SU-DHL-6 (cell line): ENCODE results near the gene CCNY.

ENCODE experiments used
- H2AFZ ChIP-seq: fragments of 200-600 bp; sonication (generic); 2 replicates; pipeline ENCODE4 v1.6.1; 2014; ENCODE audit warnings: low read depth, mild to moderate bottlenecking, moderate library complexity, mixed read lengths, antibody characterized with exemption, low read length; ENCODE audit not compliant: severe bottlenecking
- H3F3A ChIP-seq: fragments of 200-600 bp; shearing (Covaris generic); 2 replicates; pipeline ENCODE4 v1.6.0; 2016; ENCODE audit warnings: antibody characterized with exemption, mild to moderate bottlenecking; ENCODE audit not compliant: insufficient read depth
- H3K27ac ChIP-seq: fragments of 200-600 bp; sonication (generic); 2 replicates; pipeline ENCODE4 v1.5.1; 2016; ENCODE audit warnings: low read depth, mild to moderate bottlenecking, low read length, moderate library complexity, mixed read lengths
- H3K27me3 ChIP-seq: fragments of 200-600 bp; sonication (generic), shearing (Covaris generic); 2 replicates; pipeline ENCODE4 v1.6.0; 2014; ENCODE audit warnings: mild to moderate bottlenecking, low read length
- H3K36me3 ChIP-seq: fragments of 200-600 bp; sonication (generic); 2 replicates; pipeline ENCODE4 v1.6.1; 2014; ENCODE audit warnings: mild to moderate bottlenecking, low read length, mixed read lengths
- H3K4me2 ChIP-seq: fragments of 300-600, 200-600 bp; shearing (Covaris generic), sonication (generic); 2 replicates; pipeline ENCODE4 v1.6.0; 2014; ENCODE audit warnings: low read length, low read depth, mild to moderate bottlenecking; ENCODE audit not compliant: poor library complexity, severe bottlenecking
- H3K4me3 ChIP-seq: fragments of 200-600 bp; sonication (generic); 2 replicates; pipeline ENCODE4 v1.5.1; 2014; ENCODE audit warnings: antibody characterized with exemption, low read length, mild to moderate bottlenecking, mixed read lengths; ENCODE audit not compliant: insufficient read depth, poor library complexity, severe bottlenecking
- H3K79me2 ChIP-seq: fragments of 200-600 bp; sonication (generic); 2 replicates; pipeline ENCODE4 v1.6.1; 2014; ENCODE audit warnings: mild to moderate bottlenecking, low read length, moderate library complexity; ENCODE audit not compliant: insufficient read depth
- H3K9ac ChIP-seq: fragments of 200-600 bp; sonication (generic); 2 replicates; pipeline ENCODE4 v1.7.0; 2014; ENCODE audit warnings: mild to moderate bottlenecking, low read length
- H3K9me2 ChIP-seq: fragments of 200-600 bp; sonication (generic); replicated peaks from 2 replicates; pipeline ENCODE4 v1.6.1; 2014; ENCODE audit warnings: low read length; ENCODE audit not compliant: insufficient read depth
- H3K9me3 ChIP-seq: fragments of 200-600 bp; sonication (generic); 2 replicates; pipeline ENCODE4 v1.6.1; 2014; ENCODE audit warnings: low read length, mixed read lengths; ENCODE audit not compliant: insufficient read depth
- H4K20me1 ChIP-seq: fragments of 200-600 bp; sonication (generic); 2 replicates; pipeline ENCODE4 v1.6.1; 2014; ENCODE audit warnings: low read depth, mild to moderate bottlenecking, antibody characterized with exemption, low read length, moderate library complexity, mixed read lengths
- EZH2phosphoT487 ChIP-seq: fragments of 200-600 bp; sonication (generic), shearing (Covaris generic); conservative IDR thresholded peaks from 2 replicates; pipeline ENCODE4 v1.6.1; 2018; ENCODE audit warnings: mild to moderate bottlenecking, antibody characterized with exemption, low read length, moderate library complexity, mixed read lengths
- TF ChIP-seq, protein P1 (sequence below): fragments of 200-600 bp; sonication (generic); IDR thresholded peaks from one replicate; pipeline ENCODE4 v1.5.1; 2017; ENCODE audit warnings: antibody characterized with exemption, mild to moderate bottlenecking, low read length, moderate library complexity; ENCODE audit not compliant: insufficient read depth, poor library complexity, severe bottlenecking

The CCNY gene

GRCh38 chr10:35391153-35391953 lies 55.0 kb downstream of the CCNY start:
- Histone ChIP-seq H3K4me3 (no peak overlapping the region), H3K79me2 (no peaks in the 10 kb centered on the region; the same call in 1 of the 2 replicates), H3K27ac (no peak overlapping the region), H3K4me2 (no peak overlapping the region), H3K9ac (no peak overlapping the region), H2AFZ (no peak overlapping the region), H3K9me3 (0 out of 2 replicates have a peak, but pooled peaks cover 6% of the 10 kb centered on the region), H3F3A (no peaks in the 10 kb centered on the region), H3K9me2 (no peaks in the 10 kb centered on the region), H4K20me1 (0 out of 2 replicates have a peak, but pooled peaks cover 11% of the 10 kb centered on the region), H3K27me3 (no peaks in the 10 kb centered on the region), H3K36me3 (no peaks in the 10 kb centered on the region)
- TF ChIP-seq EZH2phosphoT487 = no peak
- TF ChIP-seq, protein P1, sequence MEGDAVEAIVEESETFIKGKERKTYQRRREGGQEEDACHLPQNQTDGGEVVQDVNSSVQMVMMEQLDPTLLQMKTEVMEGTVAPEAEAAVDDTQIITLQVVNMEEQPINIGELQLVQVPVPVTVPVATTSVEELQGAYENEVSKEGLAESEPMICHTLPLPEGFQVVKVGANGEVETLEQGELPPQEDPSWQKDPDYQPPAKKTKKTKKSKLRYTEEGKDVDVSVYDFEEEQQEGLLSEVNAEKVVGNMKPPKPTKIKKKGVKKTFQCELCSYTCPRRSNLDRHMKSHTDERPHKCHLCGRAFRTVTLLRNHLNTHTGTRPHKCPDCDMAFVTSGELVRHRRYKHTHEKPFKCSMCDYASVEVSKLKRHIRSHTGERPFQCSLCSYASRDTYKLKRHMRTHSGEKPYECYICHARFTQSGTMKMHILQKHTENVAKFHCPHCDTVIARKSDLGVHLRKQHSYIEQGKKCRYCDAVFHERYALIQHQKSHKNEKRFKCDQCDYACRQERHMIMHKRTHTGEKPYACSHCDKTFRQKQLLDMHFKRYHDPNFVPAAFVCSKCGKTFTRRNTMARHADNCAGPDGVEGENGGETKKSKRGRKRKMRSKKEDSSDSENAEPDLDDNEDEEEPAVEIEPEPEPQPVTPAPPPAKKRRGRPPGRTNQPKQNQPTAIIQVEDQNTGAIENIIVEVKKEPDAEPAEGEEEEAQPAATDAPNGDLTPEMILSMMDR = no peak

- Histone ChIP-seq H3K27me3 (no peaks in the 10 kb centered on the region), H3K27ac (no peak overlapping the region), H4K20me1 (0 out of 2 replicates have a peak, but pooled peaks cover 5% of the 10 kb centered on the region), H3K4me3 (no peak overlapping the region), H3K4me2 (no peak overlapping the region), H3K36me3 (no peaks in the 10 kb centered on the region), H3K9me3 (0 out of 2 replicates have a peak, but pooled peaks cover 6% of the 10 kb centered on the region), H3F3A (no peaks in the 10 kb centered on the region), H2AFZ (no peak overlapping the region), H3K9me2 (no peaks in the 10 kb centered on the region), H3K79me2 (no peaks in the 10 kb centered on the region), H3K9ac (no peak overlapping the region)
- TF ChIP-seq, protein P1 = no peak
- no peak for TF ChIP-seq EZH2phosphoT487
These were observed 55.6 kb downstream of the CCNY start for GRCh38 chr10:35391954-35392262.

DNA sequence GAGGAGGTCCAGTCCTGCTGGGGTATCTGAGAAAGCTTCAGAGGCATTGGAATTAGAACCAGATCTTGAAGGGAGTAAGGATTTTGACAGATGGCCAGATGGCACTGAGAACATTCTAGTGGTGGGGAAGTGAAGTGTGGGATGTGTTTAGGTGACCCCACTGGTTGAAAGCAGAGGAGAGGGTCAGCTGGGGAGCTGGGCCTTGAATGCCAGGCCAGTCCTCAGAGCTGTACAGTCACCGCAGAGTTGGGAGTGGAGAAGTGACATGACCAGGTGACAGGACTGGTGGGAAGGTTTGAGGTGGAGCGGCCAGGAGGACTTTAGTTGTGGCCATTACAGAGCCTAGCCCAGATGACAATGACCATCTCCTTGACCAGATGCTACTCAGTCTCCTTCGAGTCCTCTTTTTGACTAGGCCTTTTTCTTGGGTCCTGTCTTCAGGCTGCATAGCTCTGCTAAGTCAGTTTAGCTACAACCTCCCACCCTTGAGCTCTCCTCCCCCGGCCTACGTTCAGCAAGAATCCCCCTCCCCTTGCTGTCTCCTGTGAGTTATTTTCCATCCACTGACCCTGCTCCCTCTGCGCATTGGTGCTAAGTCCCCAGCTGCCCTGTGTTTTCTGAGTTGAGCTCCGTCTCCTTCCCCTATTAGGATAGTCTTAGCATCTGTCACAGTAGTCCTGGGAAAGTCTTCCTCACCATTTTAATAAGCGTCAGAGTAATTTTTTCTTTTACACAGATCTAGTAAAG lies 56.3 kb downstream of the CCNY start:
- Histone ChIP-seq H3K36me3 (no peaks in the 10 kb centered on the region), H3K27ac (no peak overlapping the region), H3F3A (no peaks in the 10 kb centered on the region), H3K9me2 (no peaks in the 10 kb centered on the region), H3K4me3 (no peak overlapping the region), H3K4me2 (no peak overlapping the region), H3K9me3 (0 out of 2 replicates have a peak, but pooled peaks cover 6% of the 10 kb centered on the region), H3K27me3 (no peaks in the 10 kb centered on the region), H3K79me2 (no peaks in the 10 kb centered on the region), H2AFZ (no peak overlapping the region), H4K20me1 (peaks cover 9% of the 10 kb centered on the region; the same call in 1 of the 2 replicates), H3K9ac (no peak overlapping the region)
- TF ChIP-seq EZH2phosphoT487 = no peak
- TF ChIP-seq, protein P1 = no peak
